Endothelial cell of umbilical vein (primary cell): Measurements from ENCODE around the gene ANKS1A. TPM values are rescaled to one million over a fixed set of nuclear protein-coding genes. Genes with fewer than 3 reads are reported as not detected.

ENCODE experiments used
- BruUV-seq: library from RNA; stranded (reverse); fragments of 400-500 nt; replicated peaks from 2 replicates; lab custom pipeline; 2021; lab: Mats Ljungman, UMichigan
- CTCF ChIA-PET: fragments of 300-600, 350-600 bp; sonication (Branson Sonifier 250); formaldehyde crosslinking; loops from one replicate; lab custom pipeline; 2021; ENCODE audit warnings: antibody characterized with exemption, inconsistent platforms; lab: Charles Lee
- POLR2A ChIA-PET: fragments of 300-600, 350-600 bp; sonication (Branson Sonifier 250); formaldehyde crosslinking; loops from one replicate; lab custom pipeline; 2021; ENCODE audit warnings: antibody characterized with exemption, inconsistent platforms; lab: Charles Lee
- DNase-seq: peaks from one replicate; pipeline ENCODE4 v3.0.0-alpha.2; 2011; ENCODE audit warnings: low read depth, low spot score
- FAIRE-seq: peaks from 2 replicates; lab custom pipeline; 2011; peaks lifted over from hg19 to GRCh38; lab: Jason Lieb, UNC
- H2AFZ ChIP-seq: 2 replicates; pipeline ENCODE4 v1.6.0; 2012; ENCODE audit warnings: low read depth, low read length, control low read depth, inconsistent platforms
- H3K27ac ChIP-seq: 2 replicates; pipeline ENCODE4 v1.5.1; 2011; ENCODE audit warnings: low read depth, mild to moderate bottlenecking, control low read depth, low read length, moderate library complexity; ENCODE audit not compliant: insufficient read depth
- H3K27me3 ChIP-seq, 2 experiments: 2 replicates each; pipeline versions ENCODE4 v1.6.0 to v1.6.1; 2011; ENCODE audit warnings: low read length in 2 of 2, mixed read lengths in 1 of 2; ENCODE audit not compliant: control insufficient read depth in 2 of 2, insufficient read depth in 2 of 2
- H3K36me3 ChIP-seq, 2 experiments: 2 replicates in 1 of 2; 3 replicates in 1 of 2; pipeline ENCODE4 v1.5.1; 2011; ENCODE audit warnings: low read length in 2 of 2, mild to moderate bottlenecking in 1 of 2, moderate library complexity in 1 of 2; ENCODE audit not compliant: control insufficient read depth in 2 of 2, insufficient read depth in 2 of 2; ENCODE audit errors: extremely low read depth in 1 of 2
- H3K4me1 ChIP-seq: 3 replicates; pipeline ENCODE4 v1.5.1; 2011; ENCODE audit warnings: mild to moderate bottlenecking, low read length; ENCODE audit not compliant: control insufficient read depth, insufficient read depth; ENCODE audit errors: extremely low read depth
- H3K4me2 ChIP-seq: 2 replicates; pipeline ENCODE4 v1.6.1; 2011; ENCODE audit warnings: low read length, control low read depth, mixed read lengths; ENCODE audit not compliant: insufficient read depth
- H3K4me3 ChIP-seq, 3 experiments: fragments of 200-600 bp in 1 of 3; sonication (generic), shearing (Covaris generic) in 1 of 3; replicated peaks in 1 of 3; 2 replicates each; pipeline ENCODE4 v1.5.1; 2011 to 2016; ENCODE audit warnings: control low read depth in 3 of 3, low read length in 3 of 3, mild to moderate bottlenecking in 2 of 3, inconsistent platforms in 1 of 3, low read depth in 1 of 3, moderate library complexity in 1 of 3; ENCODE audit not compliant: insufficient read depth in 1 of 3
- H3K79me2 ChIP-seq: 2 replicates; pipeline ENCODE4 v1.6.0; 2012; ENCODE audit warnings: low read length, inconsistent platforms; ENCODE audit not compliant: control insufficient read depth, insufficient read depth
- H3K9ac ChIP-seq: replicated peaks from 2 replicates; pipeline ENCODE3; 2011; ENCODE audit warnings: low read length, control low read depth; ENCODE audit not compliant: insufficient read depth; ENCODE audit errors: extremely low read depth
- H3K9me1 ChIP-seq: replicated peaks from 3 replicates; pipeline ENCODE4 v1.6.0; 2011; ENCODE audit warnings: mild to moderate bottlenecking, low read length; ENCODE audit not compliant: control insufficient read depth, insufficient read depth; ENCODE audit errors: extremely low read depth
- H3K9me3 ChIP-seq: replicated peaks from 2 replicates; pipeline ENCODE4 v1.5.1; 2012; ENCODE audit warnings: low read length, inconsistent platforms; ENCODE audit not compliant: control insufficient read depth, insufficient read depth
- H4K20me1 ChIP-seq: replicated peaks from 2 replicates; pipeline ENCODE3; 2011; ENCODE audit warnings: mild to moderate bottlenecking, low read length; ENCODE audit not compliant: control insufficient read depth, insufficient read depth; ENCODE audit errors: extremely low read depth
- EZH2 ChIP-seq: IDR thresholded peaks from 2 replicates; pipeline ENCODE4 v1.6.1; 2012; ENCODE audit warnings: borderline replicate concordance, low read depth, mild to moderate bottlenecking, moderate library complexity, low read length, inconsistent platforms; ENCODE audit not compliant: severe bottlenecking
- FOS ChIP-seq: IDR thresholded peaks from 2 replicates; pipeline ENCODE4 v1.6.1; 2011; ENCODE audit warnings: mild to moderate bottlenecking, low read length, moderate library complexity, borderline replicate concordance; ENCODE audit not compliant: insufficient read depth
- GATA2 ChIP-seq: IDR thresholded peaks from 2 replicates; pipeline ENCODE4 v1.7.0; 2011; ENCODE audit warnings: low read depth, mild to moderate bottlenecking, moderate library complexity, mixed read lengths, low read length; ENCODE audit not compliant: insufficient read length, insufficient read depth
- JUN ChIP-seq: IDR thresholded peaks from 2 replicates; pipeline ENCODE4 v1.6.1; 2011; ENCODE audit warnings: borderline replicate concordance, low read depth; ENCODE audit not compliant: insufficient read length, insufficient read depth
- MYC ChIP-seq: IDR thresholded peaks from one replicate; pipeline ENCODE4 v1.6.1; 2011; ENCODE audit warnings: mild to moderate bottlenecking, low read depth, low read length
- POLR2A ChIP-seq: IDR thresholded peaks from 2 replicates; pipeline ENCODE4 v1.6.1; 2012; ENCODE audit warnings: low read depth, mild to moderate bottlenecking, control low read depth, low read length
- POLR2AphosphoS5 ChIP-seq: IDR thresholded peaks from 2 replicates; pipeline ENCODE4 v1.6.1; 2012; ENCODE audit warnings: low read depth, mild to moderate bottlenecking, control low read depth, low read length, moderate library complexity; ENCODE audit not compliant: insufficient read depth
- dilution Hi-C: fragments of 300-500 bp; cut with MboI; formaldehyde crosslinking; loops from one replicate; pipeline ENCODE4 v1.15.0; 2019; ENCODE audit warnings: low sequenced_read_pairs; ENCODE audit not compliant: extremely low pct_ligation_motif_present
- intact Hi-C: fragments of 100-400 bp; cut with micrococcal nuclease; formaldehyde crosslinking; loops from one replicate; pipeline ENCODE4 v1.10.0; 2022
- polyA plus RNA-seq, 4 experiments: library from polyadenylated mRNA; depleted of rRNA in 3 of 4; stranded (reverse) in 3 of 4; unstranded in 1 of 4; fragments of >200 nt; gene quantifications; 2 replicates each; pipeline versions ENCODE4 v1.2.1 to v1.2.3, GENCODE V29; 2011 to 2012; ENCODE audit warnings: missing spikeins in 1 of 4
- total RNA-seq: library from RNA; stranded (reverse); gene quantifications from 2 replicates; pipeline ENCODE4 v1.2.3, GENCODE V29; 2021
- TF ChIP-seq, protein P1 (sequence below): IDR thresholded peaks from 2 replicates; pipeline ENCODE4 v1.6.1; 2011; ENCODE audit not compliant: insufficient read depth, insufficient read length
- TF ChIP-seq, protein P2 (sequence below), 2 donors: IDR thresholded peaks; 1 replicate in 1 of 2; 2 replicates in 1 of 2; pipeline ENCODE4 v1.5.1; 2011; ENCODE audit warnings: low read length in 2 of 2, mild to moderate bottlenecking in 2 of 2, moderate library complexity in 2 of 2, control low read depth in 1 of 2, inconsistent platforms in 1 of 2, low read depth in 1 of 2; ENCODE audit not compliant: insufficient read depth in 1 of 2; ENCODE audit errors: extremely low read depth in 1 of 2

ANKS1A gene
- total and polyA plus RNA-seq, 2 donors (not counting 3 experiments of a cell fraction or from before 2014, with no cell fraction given): 8.9 to 26.1 TPM

DNA sequence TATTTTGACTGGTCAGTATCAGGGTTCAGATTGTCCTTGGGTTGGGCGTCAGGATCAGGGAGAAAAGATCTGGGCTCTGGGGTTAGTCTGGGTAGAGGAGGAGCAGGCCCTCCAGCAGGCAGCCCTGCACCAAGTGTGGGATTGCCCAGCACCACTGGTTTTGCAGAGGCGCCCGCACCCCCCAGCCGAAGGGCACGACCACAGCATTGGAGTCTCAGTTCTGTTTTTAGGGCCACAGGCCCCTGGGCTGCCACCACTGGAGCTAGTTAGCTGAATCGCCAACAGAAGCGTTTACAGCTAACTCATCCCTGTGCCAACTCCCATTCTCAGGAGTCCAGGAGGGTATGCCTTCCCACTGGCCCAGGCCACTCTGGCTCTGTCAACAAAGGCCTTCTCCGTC lies 167.9 kb downstream of the ANKS1A start:
- no peak overlapping the region for H3K27ac ChIP-seq
- H3K9me3 ChIP-seq: no peaks in the 10 kb centered on the region
- no peak overlapping the region for H3K9ac ChIP-seq
- no peak overlapping the region for H3K4me2 ChIP-seq
- ChIA-PET CTCF (no interaction called here), POLR2A (no interaction called here)
- H3K27me3 ChIP-seq: no peaks in the 10 kb centered on the region
- H3K79me2 ChIP-seq: no peaks in the 10 kb centered on the region
- peaks cover 0 to 34% of the 10 kb centered on the region in 2 experiments for H3K36me3 ChIP-seq
- no peak overlapping the region for H3K4me3 ChIP-seq
- no peaks in the 10 kb centered on the region for H3K4me1 ChIP-seq
- H2AFZ ChIP-seq: no peak overlapping the region
- TF ChIP-seq EZH2 (no peak), FOS (no peak), JUN (no peak), POLR2AphosphoS5 (no peak), MYC (no peak), GATA2 (no peak), POLR2A (no peak)
- TF ChIP-seq, protein P1, sequence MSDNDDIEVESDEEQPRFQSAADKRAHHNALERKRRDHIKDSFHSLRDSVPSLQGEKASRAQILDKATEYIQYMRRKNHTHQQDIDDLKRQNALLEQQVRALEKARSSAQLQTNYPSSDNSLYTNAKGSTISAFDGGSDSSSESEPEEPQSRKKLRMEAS: no peak
- TF ChIP-seq, protein P2, sequence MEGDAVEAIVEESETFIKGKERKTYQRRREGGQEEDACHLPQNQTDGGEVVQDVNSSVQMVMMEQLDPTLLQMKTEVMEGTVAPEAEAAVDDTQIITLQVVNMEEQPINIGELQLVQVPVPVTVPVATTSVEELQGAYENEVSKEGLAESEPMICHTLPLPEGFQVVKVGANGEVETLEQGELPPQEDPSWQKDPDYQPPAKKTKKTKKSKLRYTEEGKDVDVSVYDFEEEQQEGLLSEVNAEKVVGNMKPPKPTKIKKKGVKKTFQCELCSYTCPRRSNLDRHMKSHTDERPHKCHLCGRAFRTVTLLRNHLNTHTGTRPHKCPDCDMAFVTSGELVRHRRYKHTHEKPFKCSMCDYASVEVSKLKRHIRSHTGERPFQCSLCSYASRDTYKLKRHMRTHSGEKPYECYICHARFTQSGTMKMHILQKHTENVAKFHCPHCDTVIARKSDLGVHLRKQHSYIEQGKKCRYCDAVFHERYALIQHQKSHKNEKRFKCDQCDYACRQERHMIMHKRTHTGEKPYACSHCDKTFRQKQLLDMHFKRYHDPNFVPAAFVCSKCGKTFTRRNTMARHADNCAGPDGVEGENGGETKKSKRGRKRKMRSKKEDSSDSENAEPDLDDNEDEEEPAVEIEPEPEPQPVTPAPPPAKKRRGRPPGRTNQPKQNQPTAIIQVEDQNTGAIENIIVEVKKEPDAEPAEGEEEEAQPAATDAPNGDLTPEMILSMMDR (IDR thresholded peaks at IDR 0.05; ENCODE audit: extremely low read depth in 1 of 2, insufficient read depth in 1 of 2, low read depth in 1 of 2, low read length in 2 of 2): no peak
- BruUV-seq: no TSS peak
- dilution Hi-C loops (no loop called here), intact Hi-C loops (no loop called here)
- DNase-seq (no peak), FAIRE-seq (no peak)
- H3K9me1 ChIP-seq: no peaks in the 10 kb centered on the region
- no peaks in the 10 kb centered on the region for H4K20me1 ChIP-seq
